DOHH2 (cell line): Measurements from ENCODE around the gene RASAL2.

ENCODE experiments used
- H3F3A ChIP-seq: fragments of 200-600 bp; sonication (generic), shearing (Covaris generic); 2 replicates; pipeline ENCODE4 v1.6.0; 2016; ENCODE audit warnings: antibody characterized with exemption, mild to moderate bottlenecking; ENCODE audit not compliant: control insufficient read depth, insufficient read depth
- H3K27ac ChIP-seq: fragments of 200-600 bp; sonication (generic); 2 replicates; pipeline ENCODE4 v1.5.1; 2014; ENCODE audit warnings: low read depth, mild to moderate bottlenecking, low read length, moderate library complexity
- H3K27me3 ChIP-seq: fragments of 200-600 bp; sonication (generic); 2 replicates; pipeline ENCODE4 v1.6.1; 2014; ENCODE audit warnings: mild to moderate bottlenecking, low read length, mixed read lengths; ENCODE audit not compliant: control insufficient read depth
- H3K36me3 ChIP-seq: fragments of 200-600 bp; sonication (generic); 2 replicates; pipeline ENCODE4 v1.6.1; 2014; ENCODE audit warnings: mild to moderate bottlenecking, low read length, moderate library complexity, mixed read lengths; ENCODE audit not compliant: control insufficient read depth
- H3K4me1 ChIP-seq: fragments of 200-600 bp; sonication (generic); 2 replicates; pipeline ENCODE4 v1.6.1; 2014; ENCODE audit warnings: mild to moderate bottlenecking, low read length, mixed read lengths; ENCODE audit not compliant: control insufficient read depth
- H3K4me2 ChIP-seq: fragments of 200-600 bp; sonication (generic); 2 replicates; pipeline ENCODE4 v1.6.0; 2014; ENCODE audit warnings: mild to moderate bottlenecking, low read length, moderate library complexity
- H3K4me3 ChIP-seq: fragments of 200-600 bp; sonication (generic); 2 replicates; pipeline ENCODE4 v1.5.1; 2014; ENCODE audit warnings: mild to moderate bottlenecking, low read length, mixed read lengths
- H3K79me2 ChIP-seq: fragments of 200-600 bp; sonication (generic); 2 replicates; pipeline ENCODE4 v1.6.1; 2014; ENCODE audit warnings: mild to moderate bottlenecking, low read length, mixed read lengths; ENCODE audit not compliant: control insufficient read depth
- H3K9me2 ChIP-seq: fragments of 200-600 bp; sonication (generic); replicated peaks from 2 replicates; pipeline ENCODE4 v1.6.1; 2014; ENCODE audit warnings: mild to moderate bottlenecking, low read length, mixed read lengths; ENCODE audit not compliant: control insufficient read depth
- H3K9me3 ChIP-seq: fragments of 200-600 bp; sonication (generic); 2 replicates; pipeline ENCODE4 v1.6.1; 2014; ENCODE audit warnings: antibody characterized with exemption, low read length, mixed read lengths; ENCODE audit not compliant: control insufficient read depth, insufficient read depth
- H4K20me1 ChIP-seq: fragments of 200-600 bp; sonication (generic); 2 replicates; pipeline ENCODE4 v1.6.0; 2014; ENCODE audit warnings: low read depth, mild to moderate bottlenecking, antibody characterized with exemption, low read length, moderate library complexity; ENCODE audit not compliant: control insufficient read depth, insufficient read depth
- EZH2phosphoT487 ChIP-seq: fragments of 200-600 bp; sonication (generic); IDR thresholded peaks from 2 replicates; pipeline ENCODE4 v1.6.1; 2017; ENCODE audit warnings: borderline replicate concordance, mild to moderate bottlenecking, antibody characterized with exemption, low read length, moderate library complexity, mixed read lengths
- TF ChIP-seq, protein P1 (sequence below): fragments of 200-600 bp; sonication (generic); IDR thresholded peaks from one replicate; pipeline ENCODE4 v1.5.1; 2014; ENCODE audit warnings: antibody characterized with exemption, mild to moderate bottlenecking, low read depth, low read length; ENCODE audit not compliant: poor library complexity, severe bottlenecking

RASAL2 gene

GRCh38 chr1:178436899-178437298 lies 343.0 kb downstream of the RASAL2 start:
- Histone ChIP-seq H3K4me2 (no peak overlapping the region), H3K4me1 (no peaks in the 10 kb centered on the region), H3K9me2 (no peaks in the 10 kb centered on the region; the same call in 1 of the 2 replicates), H3K27me3 (peaks cover 22% of the 10 kb centered on the region), H3K4me3 (no peak overlapping the region), H3K9me3 (no peaks in the 10 kb centered on the region), H3K79me2 (no peaks in the 10 kb centered on the region), H4K20me1 (no peaks in the 10 kb centered on the region), H3F3A (no peaks in the 10 kb centered on the region), H3K27ac (no peak overlapping the region), H3K36me3 (no peaks in the 10 kb centered on the region)
- no peak for TF ChIP-seq EZH2phosphoT487
- TF ChIP-seq, protein P1, sequence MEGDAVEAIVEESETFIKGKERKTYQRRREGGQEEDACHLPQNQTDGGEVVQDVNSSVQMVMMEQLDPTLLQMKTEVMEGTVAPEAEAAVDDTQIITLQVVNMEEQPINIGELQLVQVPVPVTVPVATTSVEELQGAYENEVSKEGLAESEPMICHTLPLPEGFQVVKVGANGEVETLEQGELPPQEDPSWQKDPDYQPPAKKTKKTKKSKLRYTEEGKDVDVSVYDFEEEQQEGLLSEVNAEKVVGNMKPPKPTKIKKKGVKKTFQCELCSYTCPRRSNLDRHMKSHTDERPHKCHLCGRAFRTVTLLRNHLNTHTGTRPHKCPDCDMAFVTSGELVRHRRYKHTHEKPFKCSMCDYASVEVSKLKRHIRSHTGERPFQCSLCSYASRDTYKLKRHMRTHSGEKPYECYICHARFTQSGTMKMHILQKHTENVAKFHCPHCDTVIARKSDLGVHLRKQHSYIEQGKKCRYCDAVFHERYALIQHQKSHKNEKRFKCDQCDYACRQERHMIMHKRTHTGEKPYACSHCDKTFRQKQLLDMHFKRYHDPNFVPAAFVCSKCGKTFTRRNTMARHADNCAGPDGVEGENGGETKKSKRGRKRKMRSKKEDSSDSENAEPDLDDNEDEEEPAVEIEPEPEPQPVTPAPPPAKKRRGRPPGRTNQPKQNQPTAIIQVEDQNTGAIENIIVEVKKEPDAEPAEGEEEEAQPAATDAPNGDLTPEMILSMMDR = no peak

DNA sequence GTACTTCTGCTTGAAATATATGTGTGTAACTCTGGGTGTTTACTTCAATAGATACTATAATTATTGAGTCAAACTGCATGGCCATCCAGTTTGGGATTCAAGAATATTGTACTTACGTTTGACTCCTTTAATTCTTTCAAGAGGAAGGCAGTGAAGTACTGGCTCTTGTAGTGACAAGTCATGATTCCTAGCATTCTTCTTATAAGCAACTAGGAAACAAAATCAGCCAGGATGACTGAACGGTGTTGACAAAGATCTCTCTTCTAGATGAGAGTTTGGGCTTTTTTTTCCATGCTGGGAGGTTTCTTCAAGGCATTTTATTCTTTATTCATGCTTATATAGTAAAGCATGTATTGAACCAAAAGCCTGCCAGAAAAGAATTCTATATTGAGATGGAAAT lies 344.5 kb downstream of the RASAL2 start:
- H3K79me2 ChIP-seq = no peaks in the 10 kb centered on the region
- H3K4me1 ChIP-seq = no peaks in the 10 kb centered on the region
- no peaks in the 10 kb centered on the region for H3F3A ChIP-seq
- no peak overlapping the region for H3K27ac ChIP-seq
- no peak overlapping the region for H3K4me2 ChIP-seq
- no peak for TF ChIP-seq EZH2phosphoT487
- TF ChIP-seq, protein P1 = no peak
- H4K20me1 ChIP-seq = no peaks in the 10 kb centered on the region
- peaks cover 16% of the 10 kb centered on the region for H3K27me3 ChIP-seq
- H3K9me3 ChIP-seq = no peaks in the 10 kb centered on the region
- no peaks in the 10 kb centered on the region for H3K9me2 ChIP-seq
- no peak overlapping the region for H3K4me3 ChIP-seq
- no peaks in the 10 kb centered on the region for H3K36me3 ChIP-seq

DNA sequence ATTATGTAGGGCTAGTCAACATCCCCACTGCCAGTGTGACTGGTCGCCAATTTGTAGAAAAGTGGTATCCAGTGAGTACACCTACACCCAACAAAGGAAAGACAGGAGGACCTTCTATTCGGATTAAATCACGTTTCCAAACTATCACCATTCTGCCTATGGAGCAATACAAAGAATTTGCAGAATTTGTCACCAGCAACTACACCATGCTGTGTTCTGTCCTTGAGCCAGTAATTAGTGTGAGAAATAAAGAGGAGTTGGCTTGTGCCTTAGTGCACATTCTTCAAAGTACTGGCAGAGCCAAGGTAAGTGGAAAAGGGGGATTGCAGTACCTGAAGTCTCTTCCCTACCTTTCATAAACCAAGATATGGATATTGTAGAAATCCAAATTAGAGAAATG lies 349.0 kb downstream of the RASAL2 start:
- Histone ChIP-seq H3K4me1 (no peaks in the 10 kb centered on the region), H3K9me2 (no peaks in the 10 kb centered on the region), H3K4me2 (no peak overlapping the region), H3K27me3 (peaks cover 10% of the 10 kb centered on the region; the same call in 1 of the 2 replicates), H3K79me2 (no peaks in the 10 kb centered on the region), H3F3A (no peaks in the 10 kb centered on the region), H3K27ac (no peak overlapping the region), H4K20me1 (no peaks in the 10 kb centered on the region), H3K4me3 (no peak overlapping the region), H3K36me3 (no peaks in the 10 kb centered on the region), H3K9me3 (no peaks in the 10 kb centered on the region)
- no peak for TF ChIP-seq EZH2phosphoT487
- TF ChIP-seq, protein P1 = no peak
